Right lobe of liver (tissue), 6 donors: Measurements from ENCODE around the gene NME9. TPM values are rescaled to one million over a fixed set of nuclear protein-coding genes. Genes with fewer than 3 reads are reported as not detected.

Source experiments
- ATAC-seq, 4 donors: fragments of 200-7000 bp; cut with Tn5 transposase; one replicate each; pipeline ENCODE4 v1.9.1; 2020; ENCODE audit warnings: mild to moderate bottlenecking in 4 of 4, moderate library complexity in 4 of 4
- DNase-seq, 3 donors: peaks; one replicate each; pipeline ENCODE4 v3.0.0-alpha.2; 2020
- H3K27ac ChIP-seq, 3 donors: fragments of 200-600 bp; one replicate each; pipeline ENCODE4 v1.8.0; 2022
- H3K27me3 ChIP-seq, 2 donors: fragments of 200-600 bp; one replicate each; pipeline ENCODE4 v1.8.0; 2022
- H3K36me3 ChIP-seq, 4 donors: fragments of 200-600 bp; sonication (generic) in 1 of 4; one replicate each; pipeline versions ENCODE4 v1.5.1 to v1.8.0; 2017 to 2022; ENCODE audit warnings: control low read depth in 1 of 4
- H3K4me1 ChIP-seq, 4 donors: fragments of 200-600 bp; sonication (generic) in 1 of 4; one replicate each; pipeline versions ENCODE4 v1.5.1 to v1.8.0; 2017 to 2022; ENCODE audit warnings: control low read depth in 1 of 4
- H3K4me3 ChIP-seq, 3 donors: fragments of 200-600 bp; one replicate each; pipeline ENCODE4 v1.8.0; 2022
- H3K9me3 ChIP-seq, 4 donors: fragments of 200-600 bp; sonication (generic) in 1 of 4; one replicate each; pipeline versions ENCODE4 v1.5.1 to v1.8.0; 2017 to 2022; ENCODE audit warnings: control low read depth in 1 of 4
- POLR2A ChIP-seq: fragments of 450-650 bp; IDR thresholded peaks from one replicate; pipeline ENCODE4 v1.6.1; 2017; ENCODE audit warnings: antibody characterized with exemption, mild to moderate bottlenecking
- WGBS: methylation state at CpG from one replicate; pipeline ENCODE4 v1.1.6; 2018; ENCODE audit warnings: low coverage, low lambda C conversion rate; ENCODE audit not compliant: insufficient coverage; ENCODE audit errors: missing lambda C conversion rate; 5-methylcytosine and 5-hydroxymethylcytosine counted together
- intact Hi-C, 2 donors: fragments of 100-400 bp; cut with DNase I; formaldehyde crosslinking; loops; one replicate each; pipeline versions ENCODE4 v1.11.2 to v1.14.1; 2022
- total RNA-seq, 6 experiments: library from RNA; depleted of rRNA in 2 of 6; stranded (reverse); fragments of >200 nt in 2 of 6; fragmentation: NEBNext Ultra II Directional in 3 of 6; extraction: Animal tissue kit (Norgen Biotek cat#: 25700) in 3 of 6; gene quantifications; one replicate each; pipeline versions ENCODE4 v1.1.0 to v1.2.4, GENCODE V29; 2016 to 2023
- TF ChIP-seq, protein P1 (sequence below), 4 donors: fragments of 200-600 bp in 3 of 4; fragments of 450-650 bp in 1 of 4; IDR thresholded peaks; one replicate each; pipeline versions ENCODE4 v1.5.1 to v1.8.0; 2016 to 2022; ENCODE audit warnings: antibody characterized with exemption in 4 of 4, mild to moderate bottlenecking in 2 of 4
- donor health status: DM: no; HTN: yes; CAD: no.
- donor health status: DM: no; HTN: no; CAD: no.
- donor health status: DM: no; HTN: no; CAD: no.
- donor health status: DM: no; HTN: yes; CAD: no.
- donor health status: DM: no; HTN: yes; CAD: no.

NME9 gene
- total RNA-seq, 6 experiments from 2014 or later, result not detected

DNA sequence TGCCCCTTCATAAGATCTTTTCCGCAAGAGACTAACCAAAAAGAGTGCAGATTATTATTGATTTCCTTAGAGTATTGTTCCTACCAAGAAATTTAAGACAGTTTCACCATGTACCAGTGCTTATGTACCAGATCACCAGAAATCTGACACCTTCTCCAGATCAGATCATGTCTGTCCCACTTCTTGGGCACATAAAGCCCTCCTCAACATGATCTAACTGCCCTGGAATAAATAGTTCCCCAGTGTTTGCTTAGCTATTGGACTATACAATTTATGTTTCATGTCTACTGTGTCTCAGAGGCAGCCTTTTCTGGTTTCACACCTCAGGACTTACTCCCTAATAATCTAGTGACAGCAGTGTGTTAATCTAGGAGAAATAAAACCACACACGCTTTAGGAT lies 46.8 kb downstream of the NME9 start:
- no peak overlapping the region for H3K27ac ChIP-seq
- no peak for ATAC-seq

DNA sequence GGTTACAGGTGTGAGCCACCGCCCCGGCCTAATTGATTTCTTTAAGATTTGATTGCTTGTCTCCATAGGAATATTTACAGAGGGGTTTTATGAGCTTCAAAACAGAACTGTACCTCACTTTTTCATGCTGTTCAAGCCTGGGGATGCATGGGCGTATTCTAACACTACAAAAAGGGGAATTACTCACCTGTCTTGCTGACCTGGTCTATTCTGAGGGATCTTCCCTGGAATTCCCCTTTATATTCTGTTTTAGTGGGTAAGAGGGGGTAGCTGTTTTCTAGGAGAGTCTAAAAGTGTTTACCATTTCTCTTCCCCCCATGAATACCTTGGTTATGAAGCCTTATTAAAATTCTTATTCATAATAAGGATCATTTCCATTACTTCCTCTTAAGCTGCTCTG lies 48.1 kb downstream of the NME9 start:
- WGBS, result no CpG with 5 or more reads among the region's 3 CpGs
- Histone ChIP-seq H3K4me3 (no peak overlapping the region), H3K9me3 (no peaks in the 10 kb centered on the region), H3K27me3 (no peaks in the 10 kb centered on the region), H3K27ac (no peak overlapping the region), H3K36me3 (peaks cover 0 to 18% (median 3%) of the 10 kb centered on the region in 4 donors), H3K4me1 (no peaks in the 10 kb centered on the region)
- TF ChIP-seq, protein P1, sequence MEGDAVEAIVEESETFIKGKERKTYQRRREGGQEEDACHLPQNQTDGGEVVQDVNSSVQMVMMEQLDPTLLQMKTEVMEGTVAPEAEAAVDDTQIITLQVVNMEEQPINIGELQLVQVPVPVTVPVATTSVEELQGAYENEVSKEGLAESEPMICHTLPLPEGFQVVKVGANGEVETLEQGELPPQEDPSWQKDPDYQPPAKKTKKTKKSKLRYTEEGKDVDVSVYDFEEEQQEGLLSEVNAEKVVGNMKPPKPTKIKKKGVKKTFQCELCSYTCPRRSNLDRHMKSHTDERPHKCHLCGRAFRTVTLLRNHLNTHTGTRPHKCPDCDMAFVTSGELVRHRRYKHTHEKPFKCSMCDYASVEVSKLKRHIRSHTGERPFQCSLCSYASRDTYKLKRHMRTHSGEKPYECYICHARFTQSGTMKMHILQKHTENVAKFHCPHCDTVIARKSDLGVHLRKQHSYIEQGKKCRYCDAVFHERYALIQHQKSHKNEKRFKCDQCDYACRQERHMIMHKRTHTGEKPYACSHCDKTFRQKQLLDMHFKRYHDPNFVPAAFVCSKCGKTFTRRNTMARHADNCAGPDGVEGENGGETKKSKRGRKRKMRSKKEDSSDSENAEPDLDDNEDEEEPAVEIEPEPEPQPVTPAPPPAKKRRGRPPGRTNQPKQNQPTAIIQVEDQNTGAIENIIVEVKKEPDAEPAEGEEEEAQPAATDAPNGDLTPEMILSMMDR (IDR thresholded peaks at IDR 0.05), result no peak
- TF ChIP-seq POLR2A, result no peak
- ATAC-seq (no peak), DNase-seq (no peak)
- intact Hi-C loops, result no loop called here

More for the DNA sequence above, 46.8 kb downstream of the NME9 start:
- Histone ChIP-seq H3K4me3 (no peak overlapping the region), H3K4me1 (no peaks in the 10 kb centered on the region), H3K36me3 (peaks cover 0 to 24% (median 8%) of the 10 kb centered on the region in 4 donors), H3K9me3 (no peaks in the 10 kb centered on the region), H3K27me3 (no peaks in the 10 kb centered on the region)
- intact Hi-C loops, result no loop called here
- DNase-seq, result no peak
- TF ChIP-seq, protein P1 (IDR thresholded peaks at IDR 0.05), result no peak
- TF ChIP-seq POLR2A, result no peak
- WGBS, result 100% methylated on average over 2 of the region's 2 CpGs

- 97% methylated on average over 2 of the region's 2 CpGs for WGBS
- TF ChIP-seq, protein P1 (IDR thresholded peaks at IDR 0.05), result no peak
- no peak for TF ChIP-seq POLR2A
- ATAC-seq, result no peak
- peaks cover 0 to 27% (median 10%) of the 10 kb centered on the region in 4 donors for H3K36me3 ChIP-seq
- no peaks in the 10 kb centered on the region for H3K27me3 ChIP-seq
- H3K4me1 ChIP-seq, result no peaks in the 10 kb centered on the region
- H3K27ac ChIP-seq, result no peak overlapping the region
- DNase-seq, result no peak
- intact Hi-C loops, result no loop called here
- no peak overlapping the region for H3K4me3 ChIP-seq
- no peaks in the 10 kb centered on the region for H3K9me3 ChIP-seq
Measured at GRCh38 chr3:138271189-138271794, 58.4 kb downstream of the NME9 start.

GRCh38 chr3:138270245-138270644 lies 59.4 kb downstream of the NME9 start:
- Histone ChIP-seq H3K9me3 (no peaks in the 10 kb centered on the region), H3K4me3 (no peak overlapping the region), H3K36me3 (peaks cover 0 to 23% (median 11%) of the 10 kb centered on the region in 4 donors), H3K27ac (no peak overlapping the region), H3K4me1 (no peaks in the 10 kb centered on the region), H3K27me3 (no peaks in the 10 kb centered on the region)
- DNase-seq, result no peak
- ATAC-seq, result no peak
- WGBS, result 91% methylated on average over 2 of the region's 2 CpGs
- intact Hi-C loops, result no loop called here
- TF ChIP-seq POLR2A, result no peak
- TF ChIP-seq, protein P1 (IDR thresholded peaks at IDR 0.05), result no peak
